Activated CD4-positive, alpha-beta T cell treated with anti-CD3 and anti-CD28 coated beads, Interleukin-2, Interleukin-4, amounts not matched to agents 100 ng/mL and 50 ng/mL, durations not matched to agents 16 hours and 8 hours (primary cell): Measurements from ENCODE around the gene ROBO1.

ENCODE experiments used
- DNase-seq: peaks from one replicate; pipeline ENCODE4 v3.0.0-alpha.2; 2020; ENCODE audit warnings: low spot score

The ROBO1 gene

DNA sequence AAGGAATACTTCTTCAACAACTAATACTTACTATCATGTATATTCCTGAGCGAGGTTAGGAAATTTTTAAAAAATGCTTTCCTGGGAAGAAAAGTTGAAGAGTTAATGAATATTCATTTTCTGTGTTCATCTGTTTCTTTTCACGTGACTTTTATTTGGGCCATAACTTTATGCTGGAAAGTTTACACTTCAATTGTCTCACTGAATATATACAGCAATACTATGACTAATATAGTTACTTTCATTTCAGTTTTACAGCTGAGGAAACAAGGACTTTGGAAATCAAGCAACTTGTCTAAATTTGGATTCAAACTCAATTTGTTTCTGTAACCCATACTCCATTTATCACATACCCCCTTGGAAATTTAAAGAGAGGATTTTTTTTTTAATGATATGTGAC is 894.2 kb downstream of the ROBO1 start:
- DNase-seq, result no peak

GRCh38 chr3:78872195-78872594 is 895.6 kb downstream of the ROBO1 start:
- DNase-seq, result no peak

DNA sequence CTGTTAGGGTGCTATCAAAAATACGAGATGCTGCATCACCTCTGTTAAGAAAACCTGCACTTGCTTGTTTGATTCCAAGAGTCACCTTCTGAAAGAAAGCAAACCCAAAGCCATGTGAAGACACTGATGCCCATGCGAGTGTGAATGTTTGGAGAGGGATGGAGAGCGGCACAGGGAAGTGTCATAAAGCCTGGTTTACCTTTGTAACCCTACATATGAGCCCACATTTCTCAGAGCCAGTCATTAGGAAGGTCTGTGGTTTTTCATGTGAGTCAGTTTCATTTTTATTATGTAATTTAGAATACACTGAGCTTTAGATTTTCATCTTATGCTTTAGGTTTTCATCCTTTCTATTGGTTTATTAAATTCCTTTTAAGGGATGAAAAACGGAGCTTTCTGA is 896.8 kb downstream of the ROBO1 start:
- DNase-seq, result no peak

DNA sequence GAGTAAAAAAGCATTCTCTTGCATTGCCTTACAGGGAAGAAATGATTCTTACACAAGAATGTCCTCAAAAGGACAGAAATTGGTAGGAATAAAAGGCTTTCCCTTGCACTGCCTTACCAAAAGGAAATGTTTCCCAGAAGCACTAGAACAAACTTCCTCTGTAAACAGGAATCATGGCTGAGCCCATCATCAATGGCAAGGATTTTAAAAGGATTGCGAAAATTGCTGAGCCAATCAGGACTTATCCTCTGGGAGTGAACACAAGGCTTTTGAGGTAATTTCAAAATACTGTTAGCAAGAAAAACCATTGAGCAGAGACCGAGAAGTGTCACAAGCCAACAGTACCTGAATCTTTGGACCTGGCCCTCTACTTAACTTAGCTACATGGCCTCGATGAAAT is 897.3 kb downstream of the ROBO1 start:
- no peak for DNase-seq

GRCh38 chr3:78868570-78868969 is 899.2 kb downstream of the ROBO1 start:
- no peak for DNase-seq

- DNase-seq, result no peak
Observed at GRCh38 chr3:78867409-78868372, 900.1 kb downstream of the ROBO1 start.

DNA sequence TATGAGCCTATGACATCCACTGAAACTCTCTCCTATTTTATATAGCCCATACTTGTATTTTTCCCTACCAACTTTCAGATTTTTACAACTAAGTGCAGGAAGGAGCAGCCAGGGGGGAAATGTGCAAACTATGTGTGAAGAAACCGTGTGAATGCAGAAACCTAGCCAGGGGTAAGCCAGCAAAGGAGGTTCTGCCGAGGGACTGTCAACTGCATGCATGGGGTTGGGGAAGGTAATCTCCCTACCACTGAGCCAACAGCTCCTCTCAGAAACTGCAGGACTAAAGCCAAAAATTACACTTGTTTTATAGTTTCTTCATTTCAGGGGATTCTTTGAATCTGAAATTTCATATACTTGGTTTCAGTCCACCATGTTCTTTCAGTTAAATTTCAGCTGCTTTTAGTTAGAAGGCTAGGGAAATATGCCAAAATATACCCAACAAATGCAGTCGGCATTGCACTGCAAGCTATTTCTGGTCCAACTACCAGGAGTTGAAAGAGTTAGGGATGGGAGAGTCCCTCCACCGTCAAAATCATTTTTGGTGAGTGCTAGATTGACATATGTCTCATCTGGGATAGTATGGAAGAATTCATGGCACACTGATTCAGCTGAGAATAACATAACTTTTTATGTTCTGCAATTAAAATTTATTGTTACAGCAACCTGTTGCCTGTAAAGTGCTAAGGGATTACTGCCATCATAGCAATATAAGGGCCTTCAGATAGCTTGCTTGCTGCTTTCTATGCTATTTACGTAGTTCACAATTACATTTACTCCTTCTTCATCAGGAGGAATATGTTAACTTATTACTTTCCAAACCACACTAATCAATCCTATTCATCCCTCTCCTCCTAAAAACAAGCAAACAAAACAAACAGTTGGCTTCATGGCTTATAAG is 904.2 kb downstream of the ROBO1 start:
- no peak for DNase-seq

DNA sequence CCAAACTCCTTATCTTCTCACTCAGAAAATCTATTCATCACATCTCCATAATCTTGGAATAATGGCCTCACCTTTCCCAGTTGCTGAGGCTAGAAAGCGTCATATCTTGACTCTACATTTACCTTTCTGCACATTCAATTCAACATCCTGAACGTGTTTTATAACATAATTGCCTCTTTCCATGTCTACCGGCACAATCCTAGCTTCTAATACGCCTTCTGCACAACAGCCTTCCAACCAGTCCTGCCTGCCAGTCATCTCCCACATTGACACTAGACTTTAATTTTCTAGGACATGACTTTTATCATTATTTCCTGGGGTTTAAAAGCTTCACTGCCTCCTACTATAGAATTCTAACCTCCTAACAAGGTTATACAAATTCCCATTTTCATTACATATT is 906.6 kb downstream of the ROBO1 start:
- DNase-seq, result no peak

DNA sequence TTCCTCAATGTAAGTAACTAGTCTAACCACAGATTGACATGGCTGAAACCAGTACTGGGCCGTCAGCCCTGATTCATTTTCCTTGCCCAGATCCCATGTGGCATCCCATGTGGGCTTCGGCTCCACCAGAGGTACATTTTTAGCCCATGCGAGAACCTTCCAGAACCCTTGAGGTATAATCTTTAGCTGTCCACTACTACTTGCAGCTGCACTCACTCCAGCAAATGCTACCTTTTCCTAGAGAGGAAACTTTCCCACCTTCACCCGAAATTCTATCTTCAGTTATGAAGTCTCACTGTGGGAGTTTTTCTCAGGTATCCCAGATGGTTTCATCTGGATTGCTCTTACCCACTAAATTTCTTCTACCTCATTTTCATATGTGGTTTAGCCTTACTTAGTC is 907.2 kb downstream of the ROBO1 start:
- no peak for DNase-seq

DNA sequence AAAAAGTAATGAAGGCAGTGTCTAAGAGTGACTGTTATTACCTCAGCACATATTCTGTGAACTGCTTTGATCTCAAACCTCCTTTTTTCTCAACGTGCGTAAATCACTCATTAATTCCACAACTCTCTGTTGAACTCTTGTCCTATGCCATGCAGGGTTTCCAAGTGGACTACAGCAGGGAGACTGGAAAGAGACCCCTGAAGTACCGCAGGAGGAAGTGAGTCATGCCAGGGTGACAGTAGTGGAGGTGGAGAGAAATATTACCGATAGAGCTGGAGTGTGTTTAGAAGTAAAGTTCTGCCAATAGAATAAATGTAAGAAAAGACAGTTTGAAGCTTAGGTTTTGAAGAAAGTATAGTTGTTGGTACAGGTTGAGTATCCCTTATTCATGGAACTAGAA is 908.9 kb downstream of the ROBO1 start:
- no peak for DNase-seq

GRCh38 chr3:78858174-78858573 is 909.6 kb downstream of the ROBO1 start:
- DNase-seq, result no peak

DNA sequence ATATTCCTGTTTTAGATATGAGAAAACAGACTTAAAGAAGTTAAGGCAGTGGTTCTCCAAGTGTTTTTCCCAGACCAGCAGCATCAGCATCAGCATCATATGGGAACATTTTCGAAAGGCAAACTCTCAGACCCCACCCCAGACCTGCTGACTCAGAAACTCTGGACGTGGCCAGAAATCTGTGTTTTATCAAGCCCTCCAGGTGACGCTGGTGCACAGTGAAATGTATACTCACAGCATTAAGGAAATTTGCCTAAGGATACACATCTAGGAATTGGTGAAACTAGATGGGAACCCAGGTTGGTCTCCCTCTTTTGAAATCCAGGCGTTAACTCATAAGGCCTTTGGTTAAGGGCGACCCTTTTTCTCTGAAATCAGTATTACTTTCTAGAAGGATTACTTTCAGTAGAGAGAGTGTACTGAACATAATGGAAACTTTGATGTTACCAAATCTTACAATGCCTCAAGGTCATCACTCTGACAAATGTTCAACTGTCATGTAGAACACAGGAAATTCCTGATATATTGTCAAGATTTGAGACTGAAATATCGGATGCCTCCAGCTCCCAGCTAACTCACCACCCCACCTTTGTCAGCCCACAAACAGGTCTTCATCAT is 910.2 kb downstream of the ROBO1 start:
- no peak for DNase-seq

- no peak for DNase-seq
Observed at GRCh38 chr3:78856164-78856563, 911.6 kb downstream of the ROBO1 start.

- DNase-seq, result no peak
Observed at GRCh38 chr3:78855190-78855589, 912.6 kb downstream of the ROBO1 start.

DNA sequence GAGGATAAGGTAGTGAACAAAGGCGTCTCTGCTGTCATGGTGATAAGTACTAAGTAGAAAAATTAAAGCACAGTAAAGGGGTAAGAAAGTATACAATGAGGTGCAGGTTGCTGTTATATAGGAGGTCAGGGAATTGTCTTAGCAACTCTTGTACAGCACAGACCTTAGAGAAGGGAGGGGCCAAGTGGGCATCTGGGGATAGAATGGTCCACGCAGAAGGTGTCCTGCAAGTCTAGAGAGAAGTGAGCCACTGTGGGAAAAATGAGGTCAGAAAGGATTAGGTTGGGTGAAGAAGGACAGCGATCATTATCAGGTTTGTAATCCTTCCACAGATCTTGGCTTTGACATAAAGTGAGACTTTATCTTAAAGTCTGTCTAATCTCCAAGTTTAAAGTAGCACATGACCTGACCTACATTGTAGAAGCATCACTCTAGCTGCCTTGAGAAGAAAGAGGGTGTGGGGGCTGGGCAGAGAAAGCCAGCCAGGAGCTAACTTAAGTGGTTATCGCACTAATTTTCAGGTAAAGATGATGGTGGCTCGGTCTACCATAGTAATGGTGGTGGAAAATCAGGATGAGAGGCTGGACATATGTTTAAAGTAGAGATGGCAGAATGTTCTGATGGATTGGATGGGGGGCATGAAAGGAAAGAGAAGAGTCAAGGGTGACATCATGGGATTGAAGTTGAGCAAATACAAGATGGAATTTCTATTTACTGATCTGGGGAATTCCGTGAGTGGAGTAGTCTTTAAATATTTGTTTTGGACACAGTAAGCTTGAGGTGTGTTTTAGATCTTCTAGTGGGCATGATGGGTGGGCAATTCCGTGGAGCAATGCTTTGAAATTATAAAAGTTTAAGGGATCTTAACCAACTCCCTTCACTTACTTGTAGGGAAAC is 919.2 kb downstream of the ROBO1 start:
- no peak for DNase-seq

- DNase-seq, result no peak
Observed at GRCh38 chr3:78847603-78848002, 920.2 kb downstream of the ROBO1 start.

- no peak for DNase-seq
Observed at GRCh38 chr3:78847203-78847602, 920.6 kb downstream of the ROBO1 start.

- no peak for DNase-seq
Observed at GRCh38 chr3:78846718-78847117, 921.1 kb downstream of the ROBO1 start.

GRCh38 chr3:78845605-78846004 is 922.2 kb downstream of the ROBO1 start:
- no peak for DNase-seq

- DNase-seq, result no peak
Observed at GRCh38 chr3:78844307-78844706, 923.5 kb downstream of the ROBO1 start.

- no peak for DNase-seq
Observed at GRCh38 chr3:78839693-78840092, 928.1 kb downstream of the ROBO1 start.
